ENCODE measurements around the gene CIB2.

CIB2 gene

DNA sequence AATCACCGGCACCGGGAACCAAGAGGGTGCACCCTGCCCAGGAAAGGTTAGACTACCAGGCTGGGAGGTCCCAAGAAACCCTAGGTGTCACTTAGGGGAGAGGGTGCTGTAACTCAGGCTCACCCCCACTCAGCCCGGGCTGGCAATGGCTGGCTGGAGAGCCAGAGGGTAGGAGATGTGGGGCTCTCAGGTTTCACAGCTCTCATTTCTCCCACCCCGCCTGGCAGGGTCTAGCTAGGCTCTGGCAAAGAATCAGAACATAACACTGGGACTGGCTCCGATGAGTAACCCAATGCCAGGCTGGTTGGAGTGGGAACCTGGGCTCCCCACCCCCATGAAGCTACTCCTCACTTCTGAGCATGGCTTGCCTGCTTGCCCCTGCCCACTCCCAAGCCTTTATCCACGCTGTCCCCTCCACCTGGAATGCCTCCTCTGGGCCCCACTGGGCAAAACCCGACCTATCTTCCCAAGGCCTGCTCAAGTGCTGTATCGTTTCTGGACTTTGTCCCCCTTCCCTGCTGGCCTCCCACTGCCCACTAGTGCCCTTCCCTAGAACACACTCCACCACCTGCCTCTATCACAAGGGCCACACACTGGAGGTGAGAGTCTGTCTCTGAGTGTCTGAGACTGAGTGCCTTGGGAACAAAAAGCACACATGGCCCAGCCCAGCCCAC, 2.0 kb downstream of the CIB2 start:
- no peak for DNase-seq (ENCODE audit: low read depth)
- TF ChIP-seq, protein P1, sequence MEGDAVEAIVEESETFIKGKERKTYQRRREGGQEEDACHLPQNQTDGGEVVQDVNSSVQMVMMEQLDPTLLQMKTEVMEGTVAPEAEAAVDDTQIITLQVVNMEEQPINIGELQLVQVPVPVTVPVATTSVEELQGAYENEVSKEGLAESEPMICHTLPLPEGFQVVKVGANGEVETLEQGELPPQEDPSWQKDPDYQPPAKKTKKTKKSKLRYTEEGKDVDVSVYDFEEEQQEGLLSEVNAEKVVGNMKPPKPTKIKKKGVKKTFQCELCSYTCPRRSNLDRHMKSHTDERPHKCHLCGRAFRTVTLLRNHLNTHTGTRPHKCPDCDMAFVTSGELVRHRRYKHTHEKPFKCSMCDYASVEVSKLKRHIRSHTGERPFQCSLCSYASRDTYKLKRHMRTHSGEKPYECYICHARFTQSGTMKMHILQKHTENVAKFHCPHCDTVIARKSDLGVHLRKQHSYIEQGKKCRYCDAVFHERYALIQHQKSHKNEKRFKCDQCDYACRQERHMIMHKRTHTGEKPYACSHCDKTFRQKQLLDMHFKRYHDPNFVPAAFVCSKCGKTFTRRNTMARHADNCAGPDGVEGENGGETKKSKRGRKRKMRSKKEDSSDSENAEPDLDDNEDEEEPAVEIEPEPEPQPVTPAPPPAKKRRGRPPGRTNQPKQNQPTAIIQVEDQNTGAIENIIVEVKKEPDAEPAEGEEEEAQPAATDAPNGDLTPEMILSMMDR (IDR thresholded peaks at IDR 0.05; ENCODE audit: low read depth, low read length, missing control alignments) = no peak
- no peak overlapping the region for H3K4me3 ChIP-seq (ENCODE audit: low read depth, low read length)
- in situ Hi-C loops (cut with HindIII; ENCODE audit: low sequenced_read_pairs) = no loop called here

GRCh38 chr15:78127882-78128281, 3.4 kb downstream of the CIB2 start:
- no peak for DNase-seq (ENCODE audit: low read depth)
- no peak overlapping the region for H3K4me3 ChIP-seq (ENCODE audit: low read depth, low read length)
- in situ Hi-C loops (cut with HindIII; ENCODE audit: low sequenced_read_pairs) = no loop called here
- TF ChIP-seq, protein P1 (IDR thresholded peaks at IDR 0.05; ENCODE audit: low read depth, low read length, missing control alignments) = no peak

DNA sequence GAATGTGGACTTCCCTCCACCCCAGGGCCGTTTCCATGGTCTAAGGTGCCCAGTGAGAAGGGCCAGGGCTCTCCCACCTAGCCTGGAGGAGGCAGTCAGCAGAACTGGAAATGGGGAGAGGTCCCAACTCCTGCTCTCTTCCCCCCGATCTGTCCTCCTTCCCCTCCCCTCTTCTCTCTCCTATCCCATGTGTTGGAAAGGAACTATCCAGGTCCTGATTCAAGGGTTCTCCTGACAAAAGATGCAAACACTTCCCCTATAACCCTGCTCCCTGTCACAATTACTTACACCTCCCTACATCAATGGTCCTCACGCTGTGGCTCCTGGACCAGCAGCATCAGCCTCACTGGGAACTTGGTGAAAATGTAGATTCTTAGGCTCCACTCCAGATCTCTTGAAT, 6.0 kb downstream of the CIB2 start:
- TF ChIP-seq, protein P1 (IDR thresholded peaks at IDR 0.05; ENCODE audit: low read depth, low read length, missing control alignments) = no peak
- in situ Hi-C loops (cut with HindIII; ENCODE audit: low sequenced_read_pairs) = no loop called here
- no peak for DNase-seq (ENCODE audit: low read depth)
- H3K4me3 ChIP-seq (ENCODE audit: low read depth, low read length) = no peak overlapping the region

DNA sequence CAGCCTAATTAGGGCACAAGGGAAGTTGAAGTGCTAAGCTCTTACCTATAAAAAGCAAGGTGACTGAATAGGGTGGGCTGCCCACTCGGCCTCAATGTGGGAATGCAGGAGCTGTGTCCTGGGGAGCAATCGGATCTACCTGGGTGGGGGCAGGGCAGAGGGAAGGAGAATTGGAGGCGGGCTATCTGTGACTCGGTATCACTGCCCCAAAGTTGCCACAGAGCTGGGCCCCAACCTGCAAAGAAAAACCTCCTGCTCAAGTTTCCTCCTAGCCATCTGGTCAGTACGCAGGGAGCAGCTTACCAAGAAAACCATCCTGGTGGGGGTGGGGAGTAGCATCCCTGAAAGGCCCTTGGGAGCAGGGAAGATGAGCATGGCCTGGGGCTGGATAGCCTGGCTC, 10.7 kb downstream of the CIB2 start:
- DNase-seq (ENCODE audit: low read depth) = no peak
- TF ChIP-seq, protein P1 (IDR thresholded peaks at IDR 0.05; ENCODE audit: low read depth, low read length, missing control alignments) = no peak
- in situ Hi-C loops (cut with HindIII; ENCODE audit: low sequenced_read_pairs) = no loop called here
- no peak overlapping the region for H3K4me3 ChIP-seq (ENCODE audit: low read depth, low read length)

DNA sequence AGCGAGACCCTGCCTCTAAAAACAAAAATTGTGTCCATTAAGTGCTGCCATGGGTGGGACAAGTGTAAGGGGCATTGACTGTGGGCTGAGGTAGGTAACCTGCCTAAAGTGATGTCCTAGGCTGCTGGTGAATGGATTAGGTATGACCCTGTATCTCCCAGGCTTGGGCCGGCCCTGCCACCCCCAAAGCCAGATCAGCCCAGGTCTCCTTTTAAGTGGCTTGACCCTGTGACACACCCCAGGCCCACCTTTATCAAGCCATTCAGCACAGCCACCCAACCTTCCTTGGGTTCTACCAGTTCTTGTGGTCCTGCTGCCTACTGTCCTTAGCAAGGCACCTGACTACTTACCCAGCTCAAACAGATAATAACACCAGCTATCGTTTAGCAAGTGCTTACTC, 18.7 kb downstream of the CIB2 start:
- DNase-seq (ENCODE audit: low read depth) = no peak
- H3K4me3 ChIP-seq (ENCODE audit: low read depth, low read length) = no peak overlapping the region
- in situ Hi-C loops (cut with HindIII; ENCODE audit: low sequenced_read_pairs) = no loop called here
- TF ChIP-seq, protein P1 (IDR thresholded peaks at IDR 0.05; ENCODE audit: low read depth, low read length, missing control alignments) = no peak

DNA sequence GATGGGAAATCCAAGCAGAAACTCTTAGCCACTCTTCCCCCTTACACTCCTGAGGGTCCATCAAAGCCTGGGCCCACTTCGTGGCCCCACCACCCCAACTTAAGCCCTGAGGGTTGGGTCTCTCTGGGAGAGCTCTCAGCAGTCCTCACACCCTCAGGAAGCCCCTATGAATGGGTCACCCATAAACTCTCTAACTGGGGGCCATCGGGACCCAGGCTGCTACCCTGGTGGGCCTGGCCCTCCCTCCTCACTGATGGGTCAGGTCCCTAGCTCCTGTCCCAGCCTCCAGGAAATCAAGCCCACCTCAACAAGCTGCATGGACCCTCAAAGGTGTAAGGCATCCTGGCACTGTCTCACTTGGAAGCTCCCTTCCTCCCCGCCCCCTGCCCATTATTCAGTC, 19.5 kb downstream of the CIB2 start:
- TF ChIP-seq, protein P1 (IDR thresholded peaks at IDR 0.05; ENCODE audit: low read depth, low read length, missing control alignments) = no peak
- no peak overlapping the region for H3K4me3 ChIP-seq (ENCODE audit: low read depth, low read length)
- in situ Hi-C loops (cut with HindIII; ENCODE audit: low sequenced_read_pairs) = no loop called here
- no peak for DNase-seq (ENCODE audit: low read depth)
